Superior temporal gyrus (tissue), 1 donor: ENCODE data around the gene BRIP1.
A peak's percentile ranks its signal among the peaks of the same experiment; 100 is the strongest.
"Not testable (repeated sequence)": the region's sequence is repeated elsewhere in the genome, so short reads cannot be mapped to it uniquely, and the experiment has no call there.

Experiments
- DNase-seq: peaks from one replicate; pipeline ENCODE4 v3.0.0-alpha.2; 2016; ENCODE audit errors: extremely low spot score

The BRIP1 gene

GRCh38 chr17:61862975-61863800 lies at the start of gene BRIP1:
BRIP1 (minus strand) TSS chr17:61863528; CDS start chr17:61861539, 1,989 bp downstream.
- peak; percentile 85 for DNase-seq

- DNase-seq: no peak
Measured at GRCh38 chr17:61908292-61909037, 45.1 kb upstream of the BRIP1 start.

GRCh38 chr17:61907361-61907760 lies 44.0 kb upstream of the BRIP1 start:
- no peak for DNase-seq

- no peak for DNase-seq
Measured at GRCh38 chr17:61904094-61904710, 40.9 kb upstream of the BRIP1 start.

GRCh38 chr17:61903251-61903650 lies 39.9 kb upstream of the BRIP1 start:
- no peak for DNase-seq

- no peak for DNase-seq
Measured at GRCh38 chr17:61897548-61898180, 34.3 kb upstream of the BRIP1 start.

- DNase-seq: no peak
Measured at GRCh38 chr17:61895391-61895790, 32.1 kb upstream of the BRIP1 start.

GRCh38 chr17:61894310-61894709 lies 31.0 kb upstream of the BRIP1 start:
- not testable (repeated sequence) for DNase-seq

- DNase-seq: not testable (repeated sequence)
Measured at GRCh38 chr17:61887733-61888132, 24.4 kb upstream of the BRIP1 start.

GRCh38 chr17:61885865-61886264 lies 22.5 kb upstream of the BRIP1 start:
- not testable (repeated sequence) for DNase-seq

- DNase-seq: no peak
Measured at GRCh38 chr17:61884864-61885263, 21.5 kb upstream of the BRIP1 start.

GRCh38 chr17:61880589-61881102 lies 17.3 kb upstream of the BRIP1 start:
- DNase-seq: no peak

- no peak for DNase-seq
Measured at GRCh38 chr17:61878984-61879612, 15.8 kb upstream of the BRIP1 start.

- no peak for DNase-seq
Measured at GRCh38 chr17:61878520-61878919, 15.2 kb upstream of the BRIP1 start.

GRCh38 chr17:61877837-61878236 lies 14.5 kb upstream of the BRIP1 start:
- no peak for DNase-seq

- DNase-seq: no peak
Measured at GRCh38 chr17:61875804-61876203, 12.5 kb upstream of the BRIP1 start.

- no peak for DNase-seq
Measured at GRCh38 chr17:61875285-61875684, 12.0 kb upstream of the BRIP1 start.

- no peak for DNase-seq
Measured at GRCh38 chr17:61874075-61874474, 10.7 kb upstream of the BRIP1 start.

GRCh38 chr17:61872099-61872498 lies 8.8 kb upstream of the BRIP1 start:
- no peak for DNase-seq

- DNase-seq: no peak
Measured at GRCh38 chr17:61869138-61869537, 5.8 kb upstream of the BRIP1 start.

GRCh38 chr17:61868074-61868473 lies 4.7 kb upstream of the BRIP1 start:
- DNase-seq: no peak
